Measurements from ENCODE around the gene LRRK1. TPM values are rescaled to one million over a fixed set of nuclear protein-coding genes. Genes with fewer than 3 reads are reported as not detected.

LRRK1 gene
- total RNA-seq = 0.86 and 1.6 TPM in 2 replicates
- long read RNA-seq, partial matches to known transcripts = 1 of 1 reads
- long read RNA-seq, other reads (novel, unspliced or antisense) = 0 of 1 reads

GRCh38 chr15:100918690-100919480, at the start of gene LRRK1:
LRRK1 (plus strand) TSS chr15:100919357; CDS start chr15:100924633, 5,276 bp downstream.
- H3K27me3 Mint-ChIP-seq = peaks cover 74% of the 10 kb centered on the region
- DNase-seq (ENCODE audit: low spot score, unreplicated experiment) = no peak
- no peaks in the 10 kb centered on the region for H3K36me3 Mint-ChIP-seq (ENCODE audit: insufficient read depth)
- H3K27ac Mint-ChIP-seq = peak within 1 kb of the TSS; percentile 34
- peak within 1 kb of the TSS; percentile 59 for H3K4me3 Mint-ChIP-seq (ENCODE audit: low read depth)
- H3K4me1 Mint-ChIP-seq (ENCODE audit: low read depth) = peaks cover 3% of the 10 kb centered on the region
- no peaks in the 10 kb centered on the region for H3K9me3 Mint-ChIP-seq (ENCODE audit: low read depth)
- no peak for TF ChIP-seq CTCF (IDR thresholded peaks at IDR 0.05; ENCODE audit: unreplicated experiment)

GRCh38 chr15:100873029-100873677, 46.0 kb upstream of the LRRK1 start:
- peaks cover 59% of the 10 kb centered on the region for H3K27me3 Mint-ChIP-seq
- TF ChIP-seq CTCF (IDR thresholded peaks at IDR 0.05; ENCODE audit: unreplicated experiment) = peak; percentile 86

GRCh38 chr15:100875495-100875894, 43.7 kb upstream of the LRRK1 start:
- no peak for DNase-seq (ENCODE audit: low spot score, unreplicated experiment)
- peaks cover 5% of the 10 kb centered on the region for H3K4me1 Mint-ChIP-seq (ENCODE audit: low read depth)
- TF ChIP-seq CTCF (IDR thresholded peaks at IDR 0.05; ENCODE audit: unreplicated experiment) = no peak
- H3K27ac Mint-ChIP-seq = no peak overlapping the region
- no peaks in the 10 kb centered on the region for H3K36me3 Mint-ChIP-seq (ENCODE audit: insufficient read depth)
- peaks cover 63% of the 10 kb centered on the region for H3K27me3 Mint-ChIP-seq
- no peaks in the 10 kb centered on the region for H3K9me3 Mint-ChIP-seq (ENCODE audit: low read depth)
- H3K4me3 Mint-ChIP-seq (ENCODE audit: low read depth) = no peak overlapping the region

More at GRCh38 chr15:100873029-100873677, 46.0 kb upstream of the LRRK1 start:
- H3K4me3 Mint-ChIP-seq (ENCODE audit: low read depth) = no peak overlapping the region
- H3K9me3 Mint-ChIP-seq (ENCODE audit: low read depth) = no peaks in the 10 kb centered on the region
- no peaks in the 10 kb centered on the region for H3K4me1 Mint-ChIP-seq (ENCODE audit: low read depth)
- H3K36me3 Mint-ChIP-seq (ENCODE audit: insufficient read depth) = no peaks in the 10 kb centered on the region
- peak; percentile 37 for DNase-seq (ENCODE audit: low spot score, unreplicated experiment)
- H3K27ac Mint-ChIP-seq = no peak overlapping the region

GRCh38 chr15:100875976-100876375, 43.2 kb upstream of the LRRK1 start:
- Mint-ChIP-seq H3K4me3 (ENCODE audit: low read depth) (no peak overlapping the region), H3K36me3 (ENCODE audit: insufficient read depth) (no peaks in the 10 kb centered on the region), H3K27ac (no peak overlapping the region), H3K4me1 (ENCODE audit: low read depth) (peaks cover 6% of the 10 kb centered on the region), H3K9me3 (ENCODE audit: low read depth) (no peaks in the 10 kb centered on the region), H3K27me3 (peaks cover 66% of the 10 kb centered on the region)
- DNase-seq (ENCODE audit: low spot score, unreplicated experiment) = no peak
- TF ChIP-seq CTCF (IDR thresholded peaks at IDR 0.05; ENCODE audit: unreplicated experiment) = no peak

- no peak for DNase-seq (ENCODE audit: low spot score, unreplicated experiment)
- peaks cover 6% of the 10 kb centered on the region for H3K4me1 Mint-ChIP-seq (ENCODE audit: low read depth)
- H3K36me3 Mint-ChIP-seq (ENCODE audit: insufficient read depth) = no peaks in the 10 kb centered on the region
- H3K9me3 Mint-ChIP-seq (ENCODE audit: low read depth) = no peaks in the 10 kb centered on the region
- no peak overlapping the region for H3K4me3 Mint-ChIP-seq (ENCODE audit: low read depth)
- H3K27me3 Mint-ChIP-seq = peaks cover 77% of the 10 kb centered on the region
- TF ChIP-seq CTCF (IDR thresholded peaks at IDR 0.05; ENCODE audit: unreplicated experiment) = no peak
- H3K27ac Mint-ChIP-seq = no peak overlapping the region
These were observed 41.6 kb upstream of the LRRK1 start for GRCh38 chr15:100877551-100877950.

Data from progenitor cell of endocrine pancreas (in vitro differentiated cells).